ENCODE results near the gene TINAGL1.

Gene TINAGL1

DNA sequence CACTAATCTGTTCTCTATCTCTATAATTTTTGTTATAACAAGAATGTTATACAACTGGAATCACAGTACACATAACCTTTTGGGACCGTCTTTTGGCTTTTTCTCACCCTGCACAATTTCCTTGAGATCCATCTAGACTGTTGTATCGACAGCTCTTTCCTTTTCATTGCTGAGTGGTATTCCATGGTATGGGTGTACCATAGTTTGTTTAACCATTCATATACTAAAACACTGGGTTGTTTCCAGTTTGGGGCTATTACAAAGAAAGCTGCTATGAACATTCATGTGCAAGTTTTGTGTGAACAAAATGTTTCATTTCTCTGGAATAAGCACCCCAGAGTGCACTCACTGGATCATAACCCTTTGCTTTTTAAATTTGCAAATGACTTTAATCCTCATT lies 25.8 kb downstream of the TINAGL1 start:
- no peak for DNase-seq (ENCODE audit: low read depth in 2 of 2, low spot score in 1 of 2)

DNA sequence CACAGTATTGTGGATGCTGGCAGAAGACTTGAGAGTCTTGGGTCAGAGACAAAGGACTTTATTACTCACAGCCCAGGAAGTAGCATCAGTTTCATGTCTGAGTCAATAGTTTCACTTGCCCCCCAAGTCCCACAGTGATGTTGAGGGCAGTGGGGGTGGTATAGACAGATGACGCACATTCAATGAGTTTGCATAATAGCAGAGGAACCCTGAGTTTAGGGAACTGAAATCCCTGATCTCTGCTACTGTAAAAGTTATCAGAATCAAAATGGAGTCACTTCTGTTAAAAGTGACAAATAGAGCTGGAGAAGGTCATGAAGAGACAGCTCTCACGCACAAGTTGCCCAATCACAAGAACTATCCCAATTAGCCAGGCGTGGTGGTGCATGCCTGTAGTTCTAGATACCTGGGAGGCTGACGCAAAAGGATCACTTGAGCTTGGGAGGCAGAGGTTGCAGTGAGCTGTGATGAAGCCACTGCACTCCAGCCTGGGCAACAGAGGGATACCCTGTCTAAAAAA lies 29.7 kb downstream of the TINAGL1 start:
- DNase-seq (ENCODE audit: low read depth in 2 of 2, low spot score in 1 of 2), result no peak

DNA sequence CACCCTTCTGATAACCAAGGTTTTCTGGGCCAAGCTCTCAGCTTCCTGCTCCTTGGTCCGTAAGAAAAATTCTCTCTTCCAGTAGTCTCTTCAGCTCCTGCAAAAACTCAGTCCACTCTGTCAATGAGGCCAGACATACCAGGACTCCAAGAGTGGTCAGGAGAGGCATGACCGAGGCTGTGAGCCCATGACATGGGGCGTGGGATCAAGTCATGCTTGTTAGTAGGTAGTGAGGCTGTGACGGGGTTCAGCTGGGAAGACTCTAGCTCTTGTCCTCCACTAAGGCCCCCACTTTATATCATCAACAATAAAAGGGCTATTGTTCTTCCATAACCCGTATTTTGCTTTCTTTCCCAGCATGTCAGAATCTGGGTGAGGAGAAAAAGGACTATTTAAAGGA lies 31.0 kb downstream of the TINAGL1 start:
- no peak for DNase-seq (ENCODE audit: low read depth in 2 of 2, low spot score in 1 of 2)

DNA sequence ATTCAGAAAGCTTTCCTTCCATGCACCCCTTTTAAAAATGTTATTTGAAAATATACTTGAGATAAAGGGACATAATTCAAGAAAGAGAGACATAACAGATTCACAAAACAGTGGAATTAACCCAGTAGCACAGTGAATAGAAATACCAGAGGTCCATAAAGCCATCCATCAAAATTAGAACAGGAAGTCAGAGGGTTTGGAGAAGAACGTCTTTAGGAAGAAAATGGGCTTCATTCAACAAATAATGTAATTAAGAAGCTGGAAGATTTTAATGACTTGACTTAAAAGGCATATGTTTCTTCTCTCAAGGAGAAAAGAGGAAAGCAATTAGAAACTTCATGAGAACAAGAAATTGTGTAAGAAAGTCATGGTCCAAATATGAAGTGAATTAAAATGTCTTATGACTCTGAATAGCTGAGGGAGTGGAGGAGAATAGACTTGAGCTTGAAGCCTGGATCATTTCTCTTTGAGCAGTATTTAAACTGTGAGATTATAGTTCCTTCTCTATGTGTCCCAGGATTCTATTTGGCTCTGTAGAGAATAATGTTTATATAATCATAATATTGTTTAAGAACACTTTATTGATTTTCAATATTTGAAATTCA lies 33.3 kb downstream of the TINAGL1 start:
- DNase-seq (ENCODE audit: low read depth in 2 of 2, low spot score in 1 of 2), result no peak

DNA sequence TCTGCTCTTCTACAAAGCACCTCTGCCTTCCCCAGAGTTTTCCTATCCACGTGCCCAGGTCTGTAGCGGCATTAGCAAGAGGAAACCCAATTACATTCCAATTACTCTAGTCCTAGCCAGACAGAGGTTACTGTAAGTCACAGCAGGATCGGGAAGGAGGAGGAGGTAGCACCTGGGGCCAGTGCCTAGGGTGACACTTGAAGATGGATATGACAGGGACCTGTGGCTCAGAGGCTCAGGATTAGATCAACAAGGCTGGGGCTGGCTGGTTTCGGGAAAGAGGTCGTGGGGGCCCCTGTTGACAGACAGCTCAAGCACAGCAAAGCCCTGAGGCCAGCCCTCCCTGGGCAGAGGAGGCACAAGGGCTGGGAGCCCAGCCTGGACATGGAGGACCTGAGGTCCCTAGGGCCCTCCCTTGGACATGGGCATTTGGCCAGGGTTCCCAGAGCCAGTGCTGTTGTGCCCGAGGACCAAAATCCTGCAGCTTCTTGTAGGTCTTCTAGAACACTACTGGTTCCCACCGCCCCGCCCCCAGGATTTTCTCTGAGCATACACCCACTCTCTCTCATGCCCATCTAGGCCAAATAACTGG lies 38.2 kb downstream of the TINAGL1 start:
- DNase-seq (ENCODE audit: low read depth in 2 of 2, low spot score in 1 of 2), result no peak

DNA sequence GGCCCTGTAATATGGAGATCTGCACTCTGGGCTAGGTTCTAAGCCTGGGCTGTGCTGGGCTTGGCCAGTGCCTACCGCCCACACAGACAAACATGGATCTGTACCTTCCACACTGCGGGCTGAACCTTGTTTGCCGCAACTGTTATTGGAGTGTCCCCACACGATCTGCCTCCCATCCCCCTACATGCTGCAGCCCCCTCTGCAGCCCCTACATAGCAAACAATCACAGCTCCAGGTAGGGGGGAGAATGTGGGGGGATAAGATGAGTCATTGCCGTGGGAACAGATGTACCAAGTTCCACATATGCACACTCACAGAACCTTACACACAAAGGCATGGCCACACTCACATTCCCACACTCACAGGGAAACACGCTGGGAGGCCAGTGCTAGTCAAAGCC lies 39.1 kb downstream of the TINAGL1 start:
- DNase-seq (ENCODE audit: low read depth in 2 of 2, low spot score in 1 of 2), result no peak

DNA sequence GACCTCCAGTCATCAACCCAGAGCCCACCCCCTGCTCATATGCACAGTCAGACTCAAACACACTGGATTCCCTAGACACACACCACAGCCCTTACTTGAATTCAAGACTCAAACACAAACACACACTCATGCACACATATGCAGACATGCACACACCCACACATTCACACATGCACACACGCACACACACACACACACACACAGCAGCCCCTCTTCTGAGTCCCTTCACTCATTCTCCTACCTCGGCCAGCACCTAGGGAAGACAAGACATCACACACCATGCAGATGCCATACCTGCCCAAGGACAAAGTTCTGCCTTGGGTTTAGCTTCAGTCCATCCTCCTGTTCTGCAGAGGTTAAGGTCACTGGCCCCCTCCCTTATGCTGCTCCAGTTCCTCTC lies 39.6 kb downstream of the TINAGL1 start:
- no peak for DNase-seq (ENCODE audit: low read depth in 2 of 2, low spot score in 1 of 2)

DNA sequence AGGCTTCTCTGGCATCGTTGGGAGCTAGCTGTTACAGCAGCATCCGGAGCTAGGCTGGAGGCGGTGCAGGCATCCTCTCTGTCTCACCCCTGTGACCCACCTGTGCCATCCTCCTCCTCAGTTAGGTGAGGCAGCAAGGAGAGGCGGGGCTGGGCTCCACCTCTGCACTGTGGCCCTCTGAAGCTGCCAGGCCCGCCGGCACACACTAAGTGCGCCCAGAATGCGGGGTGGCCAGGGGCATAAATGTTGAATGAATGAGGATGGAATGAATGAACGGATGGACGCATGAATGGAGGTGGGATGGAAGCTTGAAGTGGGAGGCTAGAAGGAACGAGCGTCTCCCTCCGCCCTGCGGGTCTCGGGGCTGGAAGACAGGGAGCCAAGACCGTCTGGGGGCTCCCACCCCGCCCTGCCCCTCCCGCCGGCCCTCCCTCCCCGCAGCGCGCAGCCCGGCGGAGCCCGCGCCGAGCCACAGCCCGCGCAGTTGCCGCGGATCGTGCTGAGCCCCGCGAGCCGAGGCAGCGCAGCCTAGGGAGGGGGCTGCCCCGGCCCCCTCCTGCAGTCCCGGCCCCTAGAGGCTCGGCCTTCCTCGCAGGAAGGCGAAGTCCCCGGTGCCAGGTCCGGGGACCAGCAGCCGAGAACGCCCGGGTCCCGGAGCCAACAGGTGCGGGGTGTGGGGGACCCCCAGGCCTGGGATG lies 41.1 kb downstream of the TINAGL1 start, which contains the start of gene HCRTR1:
Gene HCRTR1 (plus strand): TSS at position 472 of the 698 bp plus-strand sequence. CDS start 1,504 bp downstream, outside the sequence.
- DNase-seq (ENCODE audit: low read depth in 2 of 2, low spot score in 1 of 2), result no peak

DNA sequence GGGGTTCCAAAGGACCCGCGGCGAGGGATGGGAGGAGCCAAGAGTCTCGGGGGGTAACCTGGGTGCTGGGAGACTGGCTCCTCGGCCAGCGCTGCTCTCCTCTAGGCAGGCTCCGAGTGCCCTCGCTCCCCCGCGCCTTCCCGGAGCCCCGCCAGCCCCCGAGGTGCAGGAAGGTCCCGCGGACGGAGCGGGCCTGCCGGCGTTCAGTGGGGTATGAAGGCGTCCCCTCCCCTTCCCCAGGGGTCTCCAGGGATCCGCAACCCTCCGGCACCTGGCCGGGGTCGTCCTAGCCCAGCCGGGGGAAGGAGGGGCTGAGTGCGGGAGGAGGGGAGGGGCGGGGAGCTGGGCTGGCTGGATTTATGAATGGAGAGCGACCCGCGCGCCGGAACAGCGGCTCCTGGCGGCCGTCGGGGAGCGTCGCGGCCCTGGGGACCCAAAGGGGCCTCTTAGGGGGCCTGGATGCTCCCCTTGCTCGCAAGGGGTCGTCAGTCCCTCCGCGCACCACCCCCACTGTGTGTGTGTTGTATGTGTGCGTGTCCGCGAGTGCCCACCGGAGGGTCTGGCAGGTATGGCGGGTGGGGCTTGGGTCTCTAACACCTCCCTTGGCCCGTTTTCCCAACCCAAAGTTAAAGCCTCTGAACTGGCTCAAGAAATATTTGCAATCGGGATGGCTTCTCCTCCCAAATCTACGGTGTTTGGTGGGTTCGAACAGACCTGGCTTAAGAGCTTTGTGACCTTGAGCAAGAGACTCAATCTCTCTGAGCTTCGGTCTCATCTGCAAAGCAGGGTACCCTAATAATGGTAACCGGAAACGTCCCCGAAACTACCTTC lies 41.8 kb downstream of the TINAGL1 start:
- no peak for DNase-seq (ENCODE audit: low read depth in 2 of 2, low spot score in 1 of 2)

DNA sequence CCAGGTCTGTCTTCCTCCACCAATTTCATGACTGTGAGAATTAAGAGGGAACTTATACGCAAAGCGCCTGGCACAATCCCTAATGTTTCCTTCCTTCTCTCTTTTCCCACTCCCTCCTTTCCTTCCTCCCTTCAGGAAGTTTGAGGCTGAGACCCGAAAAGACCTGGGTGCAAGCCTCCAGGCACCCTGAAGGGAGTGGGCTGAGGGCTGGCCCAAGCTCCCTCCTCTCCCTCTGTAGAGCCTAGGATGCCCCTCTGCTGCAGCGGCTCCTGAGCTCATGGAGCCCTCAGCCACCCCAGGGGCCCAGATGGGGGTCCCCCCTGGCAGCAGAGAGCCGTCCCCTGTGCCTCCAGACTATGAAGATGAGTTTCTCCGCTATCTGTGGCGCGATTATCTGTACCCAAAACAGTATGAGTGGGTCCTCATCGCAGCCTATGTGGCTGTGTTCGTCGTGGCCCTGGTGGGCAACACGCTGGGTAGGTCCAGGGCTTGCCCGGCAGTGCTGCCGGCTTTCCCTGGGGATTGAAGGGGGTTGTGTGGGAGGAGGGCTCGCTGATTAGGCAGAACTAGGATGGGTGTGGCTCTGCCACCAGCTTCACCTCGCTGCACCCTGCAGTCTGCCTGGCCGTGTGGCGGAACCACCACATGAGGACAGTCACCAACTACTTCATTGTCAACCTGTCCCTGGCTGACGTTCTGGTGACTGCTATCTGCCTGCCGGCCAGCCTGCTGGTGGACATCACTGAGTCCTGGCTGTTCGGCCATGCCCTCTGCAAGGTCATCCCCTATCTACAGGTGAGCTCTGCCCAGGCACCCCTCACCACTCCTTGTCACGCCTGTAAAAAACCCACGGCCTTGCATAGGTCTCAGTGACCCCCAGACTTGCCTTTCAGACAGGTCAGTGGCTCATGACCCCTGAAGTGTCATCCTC lies 42.9 kb downstream of the TINAGL1 start:
- DNase-seq (ENCODE audit: low read depth in 2 of 2, low spot score in 1 of 2), result no peak

DNA sequence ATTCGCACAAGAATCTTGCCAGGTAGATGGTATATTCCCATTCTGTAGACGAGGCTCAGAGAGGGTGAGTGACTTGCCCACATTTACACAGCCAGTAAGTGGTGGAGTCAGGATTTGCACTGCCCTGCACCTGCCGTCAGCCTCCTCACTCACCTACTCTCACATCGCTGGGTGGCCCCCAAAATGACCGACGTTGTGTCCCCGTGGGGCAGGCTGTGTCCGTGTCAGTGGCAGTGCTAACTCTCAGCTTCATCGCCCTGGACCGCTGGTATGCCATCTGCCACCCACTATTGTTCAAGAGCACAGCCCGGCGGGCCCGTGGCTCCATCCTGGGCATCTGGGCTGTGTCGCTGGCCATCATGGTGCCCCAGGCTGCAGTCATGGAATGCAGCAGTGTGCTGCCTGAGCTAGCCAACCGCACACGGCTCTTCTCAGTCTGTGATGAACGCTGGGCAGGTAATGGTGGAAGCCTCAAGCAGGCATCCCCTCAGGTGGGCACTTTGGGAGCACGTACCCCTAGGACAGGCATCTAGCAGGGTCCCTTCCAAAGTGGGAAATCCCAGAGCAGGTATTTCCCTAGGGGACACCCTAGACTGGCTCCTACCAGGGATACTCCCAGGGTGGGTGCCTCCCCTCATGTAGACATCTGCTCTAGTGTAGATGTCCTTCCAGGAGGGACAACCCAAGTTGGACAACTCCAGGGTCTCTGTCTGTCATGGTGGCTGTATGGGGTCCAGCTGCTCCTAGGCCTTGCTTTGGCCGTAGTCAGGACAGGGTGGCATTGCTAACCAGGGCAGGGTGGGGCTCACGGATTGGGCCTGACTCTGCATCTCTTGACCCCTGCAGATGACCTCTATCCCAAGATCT lies 44.5 kb downstream of the TINAGL1 start:
- DNase-seq (ENCODE audit: low read depth in 2 of 2, low spot score in 1 of 2), result no peak

DNA sequence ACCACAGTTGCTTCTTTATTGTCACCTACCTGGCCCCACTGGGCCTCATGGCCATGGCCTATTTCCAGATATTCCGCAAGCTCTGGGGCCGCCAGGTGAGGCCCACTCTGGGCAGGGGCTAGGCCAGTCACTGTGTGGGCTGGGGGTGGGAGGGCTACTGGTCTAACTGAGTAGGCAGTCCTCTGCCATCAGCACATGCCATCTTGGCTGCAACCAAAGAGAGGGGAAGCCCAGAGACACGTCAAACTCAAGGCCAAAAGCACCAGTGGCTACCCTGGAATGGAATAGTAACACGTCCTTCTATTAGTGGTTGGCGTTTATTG lies 45.1 kb downstream of the TINAGL1 start:
- DNase-seq (ENCODE audit: low read depth in 2 of 2, low spot score in 1 of 2), result no peak

DNA sequence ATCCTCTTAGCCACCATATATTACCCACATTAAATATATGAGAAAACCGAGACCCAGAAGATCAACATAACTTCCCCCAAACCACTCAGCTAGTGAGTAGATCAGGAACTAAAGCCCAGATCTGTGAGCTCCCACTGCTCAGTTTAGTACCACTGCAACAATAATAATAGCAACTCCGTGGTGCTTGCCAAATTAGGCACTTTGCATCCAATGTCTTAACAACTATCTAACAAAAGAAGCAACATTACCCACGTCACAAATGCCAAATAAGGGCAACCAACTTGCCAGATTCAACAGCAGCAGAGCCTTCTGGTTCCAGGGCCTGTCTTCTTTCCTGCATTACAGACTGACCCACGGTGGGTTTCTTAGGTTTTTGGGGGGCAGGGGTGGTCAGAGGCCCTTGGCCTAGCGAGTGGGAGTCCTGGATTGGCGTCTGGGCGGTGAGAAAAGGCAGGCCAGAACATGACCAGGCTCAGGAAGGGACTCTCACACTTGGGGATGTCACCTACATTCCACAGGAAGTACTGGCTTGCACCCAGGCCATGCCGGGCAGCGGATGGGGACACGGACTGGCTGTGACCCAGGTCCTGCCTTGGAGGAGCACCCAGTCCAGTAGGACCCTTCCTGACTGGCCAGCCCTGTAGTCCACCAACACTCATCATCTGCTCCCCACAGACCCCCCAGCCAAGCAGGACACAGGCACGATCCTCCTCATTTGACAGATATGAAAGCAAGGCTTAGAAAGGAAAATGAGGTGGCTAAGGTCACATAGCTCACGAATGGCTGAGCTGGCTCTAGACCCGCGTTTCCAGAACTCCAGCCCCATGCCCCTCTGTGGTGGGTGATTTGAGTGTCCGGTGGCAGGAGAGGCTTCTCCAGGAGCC lies 45.8 kb downstream of the TINAGL1 start:
- DNase-seq (ENCODE audit: low read depth in 2 of 2, low spot score in 1 of 2), result no peak

DNA sequence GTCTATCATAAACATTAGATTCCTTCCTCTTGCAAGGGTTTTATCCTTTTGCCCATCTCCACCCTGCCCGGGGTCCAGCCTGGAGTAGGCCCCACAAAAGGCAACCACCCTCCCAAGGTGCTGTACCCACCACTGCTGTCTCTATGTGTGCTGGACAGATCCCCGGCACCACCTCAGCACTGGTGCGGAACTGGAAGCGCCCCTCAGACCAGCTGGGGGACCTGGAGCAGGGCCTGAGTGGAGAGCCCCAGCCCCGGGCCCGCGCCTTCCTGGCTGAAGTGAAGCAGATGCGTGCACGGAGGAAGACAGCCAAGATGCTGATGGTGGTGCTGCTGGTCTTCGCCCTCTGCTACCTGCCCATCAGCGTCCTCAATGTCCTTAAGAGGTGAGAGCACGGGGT lies 47.0 kb downstream of the TINAGL1 start:
- no peak for DNase-seq (ENCODE audit: low read depth in 2 of 2, low spot score in 1 of 2)

DNA sequence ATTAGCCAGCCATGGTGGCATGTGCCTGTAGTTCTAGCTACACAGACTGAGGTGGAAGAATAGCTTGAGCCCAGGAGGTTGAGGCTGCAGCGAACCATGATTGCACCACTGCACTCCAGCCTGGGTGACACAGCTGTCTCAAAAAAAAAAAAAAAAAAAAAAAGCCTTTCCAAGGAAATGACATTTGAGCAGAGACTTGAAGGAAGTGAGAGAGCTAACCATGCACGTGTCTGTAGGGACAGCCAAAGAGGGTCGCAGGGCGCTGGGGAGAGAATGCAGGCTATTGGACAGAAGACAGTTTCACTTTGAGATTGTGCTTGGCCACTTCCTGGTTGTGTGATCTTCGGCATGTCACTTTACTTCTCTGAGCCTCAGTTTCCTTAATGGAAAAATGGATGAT lies 48.0 kb downstream of the TINAGL1 start:
- DNase-seq (ENCODE audit: low read depth in 2 of 2, low spot score in 1 of 2), result no peak

DNA sequence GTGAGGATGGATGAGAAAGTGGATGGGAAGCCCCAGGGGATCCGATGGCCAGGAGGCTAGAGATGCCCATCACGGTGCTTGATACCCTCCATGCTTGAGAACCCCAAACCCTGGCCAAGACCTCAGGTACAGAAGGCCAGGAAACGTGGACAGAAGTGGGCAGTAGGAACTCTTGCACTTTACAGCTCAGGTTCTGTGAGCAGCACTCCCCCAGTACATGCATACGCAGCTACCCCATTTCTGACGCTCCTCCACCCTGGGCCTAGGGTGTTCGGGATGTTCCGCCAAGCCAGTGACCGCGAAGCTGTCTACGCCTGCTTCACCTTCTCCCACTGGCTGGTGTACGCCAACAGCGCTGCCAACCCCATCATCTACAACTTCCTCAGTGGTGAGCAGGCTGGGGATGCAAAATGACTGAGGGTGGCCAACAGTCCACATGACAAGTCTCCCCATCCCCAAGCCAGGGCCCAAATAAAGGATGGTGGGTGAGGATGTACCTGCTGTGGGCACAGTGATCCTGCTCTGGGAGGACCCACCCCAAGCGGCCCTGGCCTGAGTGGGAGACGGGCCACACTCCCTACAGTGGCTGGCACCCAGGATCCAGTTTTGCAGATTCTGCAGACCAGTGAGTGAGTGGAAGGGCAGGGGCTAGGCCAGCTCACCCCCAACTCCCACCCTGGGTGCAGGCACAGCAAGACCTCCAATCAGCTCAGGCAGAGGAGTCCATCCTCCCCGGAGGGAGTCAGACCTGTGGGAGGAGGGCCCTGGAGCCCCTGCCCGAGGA lies 48.6 kb downstream of the TINAGL1 start:
- DNase-seq (ENCODE audit: low read depth in 2 of 2, low spot score in 1 of 2), result no peak

DNA sequence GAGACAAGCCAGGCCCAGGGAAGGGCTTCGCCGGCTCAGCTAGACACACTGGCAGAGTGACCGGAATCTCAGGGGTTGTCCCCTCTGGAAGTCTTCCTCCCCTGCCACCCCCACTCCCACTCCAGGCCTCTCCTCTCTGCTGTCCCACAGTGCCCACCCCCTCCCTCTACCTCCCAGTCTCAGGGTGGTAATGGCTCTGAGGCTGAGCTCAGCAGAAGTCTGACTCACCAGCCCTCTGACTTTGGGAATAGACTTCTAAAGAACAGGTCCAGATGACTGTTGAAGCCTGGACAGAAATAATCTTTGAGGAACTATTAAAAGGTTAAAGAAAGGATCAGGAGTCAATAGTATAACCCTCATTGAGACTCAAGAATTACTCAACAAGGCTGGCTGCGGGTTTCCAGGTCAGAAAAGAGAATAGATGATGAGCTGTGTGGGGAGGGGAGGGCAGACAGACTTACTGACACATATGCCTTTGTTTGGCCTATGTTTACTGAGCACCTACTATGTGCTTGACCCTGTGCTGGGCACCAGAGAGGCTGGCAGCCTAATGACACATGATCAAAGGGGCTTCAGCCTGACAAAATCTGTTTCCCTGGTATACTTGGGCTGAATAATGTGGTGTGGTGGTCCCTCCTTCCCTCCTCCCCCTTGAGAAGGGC lies 49.4 kb downstream of the TINAGL1 start:
- no peak for DNase-seq (ENCODE audit: low read depth in 2 of 2, low spot score in 1 of 2)

All from stimulated activated CD8-positive, alpha-beta memory T cell treated with anti-CD3 and anti-CD28 coated beads, Interleukin-4, amount 100 ng/mL, for 1 hour (primary cell).